HG03097 (cell line): ENCODE data around the gene ANXA2.
"Not testable (repeated sequence)": the region's sequence is repeated elsewhere in the genome, so short reads cannot be mapped to it uniquely, and the experiment has no call there.

Experiments
- ATAC-seq: cut with Tn5 transposase; IDR thresholded peaks from one replicate; pipeline ENCODE4 v1.9.1; 2021; ENCODE audit not compliant: unreplicated experiment, low FRiP score

ANXA2 gene

GRCh38 chr15:60397772-60398445, at the start of gene ANXA2:
TSS of gene ANXA2 (minus strand) at chr15:60397986. CDS start at chr15:60386075, 11,911 bp downstream.
- peak; percentile 58 for ATAC-seq

- ATAC-seq, result no peak
These were observed 46.6 kb upstream of the ANXA2 start for GRCh38 chr15:60444289-60444912.

- ATAC-seq, result no peak
These were observed 45.0 kb upstream of the ANXA2 start for GRCh38 chr15:60442763-60443162.

- no peak for ATAC-seq
These were observed 44.4 kb upstream of the ANXA2 start for GRCh38 chr15:60442031-60442650.

- no peak for ATAC-seq
These were observed 43.5 kb upstream of the ANXA2 start for GRCh38 chr15:60441331-60441730.

GRCh38 chr15:60438646-60439045, 40.9 kb upstream of the ANXA2 start:
- ATAC-seq, result no peak

- no peak for ATAC-seq
These were observed 31.1 kb upstream of the ANXA2 start for GRCh38 chr15:60428935-60429334.

- ATAC-seq, result no peak
These were observed 29.2 kb upstream of the ANXA2 start for GRCh38 chr15:60426870-60427508.

- no peak for ATAC-seq
These were observed 27.7 kb upstream of the ANXA2 start for GRCh38 chr15:60425461-60425860.

GRCh38 chr15:60424006-60424405, 26.2 kb upstream of the ANXA2 start:
- ATAC-seq, result no peak

- ATAC-seq, result no peak
These were observed 25.8 kb upstream of the ANXA2 start for GRCh38 chr15:60423537-60423936.

- no peak for ATAC-seq
These were observed 23.8 kb upstream of the ANXA2 start for GRCh38 chr15:60421544-60421943.

GRCh38 chr15:60420203-60420716, 22.5 kb upstream of the ANXA2 start:
- ATAC-seq, result no peak

GRCh38 chr15:60419753-60420152, 22.0 kb upstream of the ANXA2 start:
- no peak for ATAC-seq

GRCh38 chr15:60418096-60418495, 20.3 kb upstream of the ANXA2 start:
- ATAC-seq, result no peak

- ATAC-seq, result no peak
These were observed 19.3 kb upstream of the ANXA2 start for GRCh38 chr15:60417112-60417511.

GRCh38 chr15:60416484-60416883, 18.7 kb upstream of the ANXA2 start:
- no peak for ATAC-seq

- no peak for ATAC-seq
These were observed 16.4 kb upstream of the ANXA2 start for GRCh38 chr15:60414016-60414682.

GRCh38 chr15:60413231-60413824, 15.5 kb upstream of the ANXA2 start:
- ATAC-seq, result no peak

- ATAC-seq, result not testable (repeated sequence)
These were observed 15.0 kb upstream of the ANXA2 start for GRCh38 chr15:60412807-60413206.
